ENCODE measurements around the gene VAPA. TPM values are rescaled to one million over a fixed set of nuclear protein-coding genes. Genes with fewer than 3 reads are reported as not detected.

Gene VAPA
- polyA plus RNA-seq, 1 donor (not counting 4 experiments of a cell fraction or from before 2014, with no cell fraction given): 350 TPM

GRCh38 chr18:9868857-9869714 lies 44.7 kb upstream of the VAPA start:
- peaks cover 6% of the 10 kb centered on the region for H3K9me3 ChIP-seq (ENCODE audit: control insufficient read depth, low read depth, low read length)
- peaks cover 23% of the 10 kb centered on the region for H3K4me1 ChIP-seq (ENCODE audit: control insufficient read depth, extremely low read depth, insufficient read depth, low read length)
- no peak for DNase-seq (ENCODE audit: low read depth, low spot score)
- H3K27me3 ChIP-seq (ENCODE audit: control insufficient read depth, extremely low read depth, insufficient read depth, low read length): no peaks in the 10 kb centered on the region
- no peak overlapping the region for H2AFZ ChIP-seq (ENCODE audit: control insufficient read depth, low read length)
- no peak overlapping the region for H3K4me3 ChIP-seq (ENCODE audit: control insufficient read depth in 2 of 3, extremely low read depth in 1 of 3, insufficient read depth in 2 of 3, low read depth in 1 of 3, low read length in 3 of 3)
- H3K36me3 ChIP-seq (ENCODE audit: control insufficient read depth in 2 of 2, extremely low read depth in 1 of 2, insufficient read depth in 2 of 2, low read length in 2 of 2): no peaks in the 10 kb centered on the region
- TF ChIP-seq, protein P1, sequence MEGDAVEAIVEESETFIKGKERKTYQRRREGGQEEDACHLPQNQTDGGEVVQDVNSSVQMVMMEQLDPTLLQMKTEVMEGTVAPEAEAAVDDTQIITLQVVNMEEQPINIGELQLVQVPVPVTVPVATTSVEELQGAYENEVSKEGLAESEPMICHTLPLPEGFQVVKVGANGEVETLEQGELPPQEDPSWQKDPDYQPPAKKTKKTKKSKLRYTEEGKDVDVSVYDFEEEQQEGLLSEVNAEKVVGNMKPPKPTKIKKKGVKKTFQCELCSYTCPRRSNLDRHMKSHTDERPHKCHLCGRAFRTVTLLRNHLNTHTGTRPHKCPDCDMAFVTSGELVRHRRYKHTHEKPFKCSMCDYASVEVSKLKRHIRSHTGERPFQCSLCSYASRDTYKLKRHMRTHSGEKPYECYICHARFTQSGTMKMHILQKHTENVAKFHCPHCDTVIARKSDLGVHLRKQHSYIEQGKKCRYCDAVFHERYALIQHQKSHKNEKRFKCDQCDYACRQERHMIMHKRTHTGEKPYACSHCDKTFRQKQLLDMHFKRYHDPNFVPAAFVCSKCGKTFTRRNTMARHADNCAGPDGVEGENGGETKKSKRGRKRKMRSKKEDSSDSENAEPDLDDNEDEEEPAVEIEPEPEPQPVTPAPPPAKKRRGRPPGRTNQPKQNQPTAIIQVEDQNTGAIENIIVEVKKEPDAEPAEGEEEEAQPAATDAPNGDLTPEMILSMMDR (optimal IDR thresholded peaks at IDR 0.05 in 1 of 3, IDR thresholded peaks at IDR 0.05 in 1 of 3, conservative IDR thresholded peaks at IDR 0.05 in 1 of 3; ENCODE audit: extremely low read depth in 1 of 3, insufficient read depth in 2 of 3, low read length in 3 of 3): no peak
- no peak for TF ChIP-seq EZH2 (IDR thresholded peaks at IDR 0.05; ENCODE audit: low read length)
- H3K4me2 ChIP-seq (ENCODE audit: control insufficient read depth, extremely low read depth, insufficient read depth, low read depth, low read length): peak overlapping the region; percentile 13
- no peak overlapping the region for H3K9ac ChIP-seq (ENCODE audit: control insufficient read depth, extremely low read depth, insufficient read depth, low read length)
- H3K27ac ChIP-seq (ENCODE audit: control insufficient read depth, insufficient read depth, low read length): peak overlapping the region; percentile 15
- no peaks in the 10 kb centered on the region for H4K20me1 ChIP-seq (ENCODE audit: control insufficient read depth, extremely low read depth, insufficient read depth, low read length)
- no peaks in the 10 kb centered on the region for H3K9me1 ChIP-seq (ENCODE audit: control insufficient read depth, extremely low read depth, insufficient read depth, low read length)
- dilution Hi-C loops (cut with MboI; ENCODE audit: extremely low pct_ligation_motif_present, low sequenced_read_pairs): no loop called here
- no peaks in the 10 kb centered on the region for H3K79me2 ChIP-seq (ENCODE audit: control insufficient read depth, insufficient read depth, low read length)
- no peak for FAIRE-seq

GRCh38 chr18:9869715-9870430 lies 43.9 kb upstream of the VAPA start:
- dilution Hi-C loops (cut with MboI; ENCODE audit: extremely low pct_ligation_motif_present, low sequenced_read_pairs): no loop called here
- no peak for DNase-seq (ENCODE audit: low read depth, low spot score)
- no peak for TF ChIP-seq EZH2 (IDR thresholded peaks at IDR 0.05; ENCODE audit: low read length)

More at GRCh38 chr18:9869715-9870430, 43.9 kb upstream of the VAPA start:
- Histone ChIP-seq H3K9ac (ENCODE audit: control insufficient read depth, extremely low read depth, insufficient read depth, low read length) (no peak overlapping the region), H3K9me3 (ENCODE audit: control insufficient read depth, low read depth, low read length) (peaks cover 6% of the 10 kb centered on the region), H3K4me2 (ENCODE audit: control insufficient read depth, extremely low read depth, insufficient read depth, low read depth, low read length) (peak overlapping the region; percentile 13), H3K4me1 (ENCODE audit: control insufficient read depth, extremely low read depth, insufficient read depth, low read length) (peaks cover 25% of the 10 kb centered on the region), H3K27me3 (ENCODE audit: control insufficient read depth, extremely low read depth, insufficient read depth, low read length) (no peaks in the 10 kb centered on the region), H3K9me1 (ENCODE audit: control insufficient read depth, extremely low read depth, insufficient read depth, low read length) (no peaks in the 10 kb centered on the region), H2AFZ (ENCODE audit: control insufficient read depth, low read length) (peak overlapping the region; percentile 77), H3K36me3 (ENCODE audit: control insufficient read depth in 2 of 2, extremely low read depth in 1 of 2, insufficient read depth in 2 of 2, low read length in 2 of 2) (no peaks in the 10 kb centered on the region), H3K79me2 (ENCODE audit: control insufficient read depth, insufficient read depth, low read length) (no peaks in the 10 kb centered on the region), H4K20me1 (ENCODE audit: control insufficient read depth, extremely low read depth, insufficient read depth, low read length) (no peaks in the 10 kb centered on the region), H3K4me3 (ENCODE audit: control insufficient read depth in 2 of 3, extremely low read depth in 1 of 3, insufficient read depth in 2 of 3, low read depth in 1 of 3, low read length in 3 of 3) (no peak overlapping the region), H3K27ac (ENCODE audit: control insufficient read depth, insufficient read depth, low read length) (peak overlapping the region; percentile 47)
- no peak for FAIRE-seq
